ENCODE results near the gene COPG1. TPM values are rescaled to one million over a fixed set of nuclear protein-coding genes. Genes with fewer than 3 reads are reported as not detected.
"Not testable (repeated sequence)": the region's sequence is repeated elsewhere in the genome, so short reads cannot be mapped to it uniquely, and the experiment has no call there.

Gene COPG1, protein sequence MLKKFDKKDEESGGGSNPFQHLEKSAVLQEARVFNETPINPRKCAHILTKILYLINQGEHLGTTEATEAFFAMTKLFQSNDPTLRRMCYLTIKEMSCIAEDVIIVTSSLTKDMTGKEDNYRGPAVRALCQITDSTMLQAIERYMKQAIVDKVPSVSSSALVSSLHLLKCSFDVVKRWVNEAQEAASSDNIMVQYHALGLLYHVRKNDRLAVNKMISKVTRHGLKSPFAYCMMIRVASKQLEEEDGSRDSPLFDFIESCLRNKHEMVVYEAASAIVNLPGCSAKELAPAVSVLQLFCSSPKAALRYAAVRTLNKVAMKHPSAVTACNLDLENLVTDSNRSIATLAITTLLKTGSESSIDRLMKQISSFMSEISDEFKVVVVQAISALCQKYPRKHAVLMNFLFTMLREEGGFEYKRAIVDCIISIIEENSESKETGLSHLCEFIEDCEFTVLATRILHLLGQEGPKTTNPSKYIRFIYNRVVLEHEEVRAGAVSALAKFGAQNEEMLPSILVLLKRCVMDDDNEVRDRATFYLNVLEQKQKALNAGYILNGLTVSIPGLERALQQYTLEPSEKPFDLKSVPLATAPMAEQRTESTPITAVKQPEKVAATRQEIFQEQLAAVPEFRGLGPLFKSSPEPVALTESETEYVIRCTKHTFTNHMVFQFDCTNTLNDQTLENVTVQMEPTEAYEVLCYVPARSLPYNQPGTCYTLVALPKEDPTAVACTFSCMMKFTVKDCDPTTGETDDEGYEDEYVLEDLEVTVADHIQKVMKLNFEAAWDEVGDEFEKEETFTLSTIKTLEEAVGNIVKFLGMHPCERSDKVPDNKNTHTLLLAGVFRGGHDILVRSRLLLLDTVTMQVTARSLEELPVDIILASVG
- 10 to 100 TPM; 48.6 to 95.6 (median 60.9) TPM for polyA plus RNA-seq (ENCODE audit: low read depth in 6 of 6)

DNA sequence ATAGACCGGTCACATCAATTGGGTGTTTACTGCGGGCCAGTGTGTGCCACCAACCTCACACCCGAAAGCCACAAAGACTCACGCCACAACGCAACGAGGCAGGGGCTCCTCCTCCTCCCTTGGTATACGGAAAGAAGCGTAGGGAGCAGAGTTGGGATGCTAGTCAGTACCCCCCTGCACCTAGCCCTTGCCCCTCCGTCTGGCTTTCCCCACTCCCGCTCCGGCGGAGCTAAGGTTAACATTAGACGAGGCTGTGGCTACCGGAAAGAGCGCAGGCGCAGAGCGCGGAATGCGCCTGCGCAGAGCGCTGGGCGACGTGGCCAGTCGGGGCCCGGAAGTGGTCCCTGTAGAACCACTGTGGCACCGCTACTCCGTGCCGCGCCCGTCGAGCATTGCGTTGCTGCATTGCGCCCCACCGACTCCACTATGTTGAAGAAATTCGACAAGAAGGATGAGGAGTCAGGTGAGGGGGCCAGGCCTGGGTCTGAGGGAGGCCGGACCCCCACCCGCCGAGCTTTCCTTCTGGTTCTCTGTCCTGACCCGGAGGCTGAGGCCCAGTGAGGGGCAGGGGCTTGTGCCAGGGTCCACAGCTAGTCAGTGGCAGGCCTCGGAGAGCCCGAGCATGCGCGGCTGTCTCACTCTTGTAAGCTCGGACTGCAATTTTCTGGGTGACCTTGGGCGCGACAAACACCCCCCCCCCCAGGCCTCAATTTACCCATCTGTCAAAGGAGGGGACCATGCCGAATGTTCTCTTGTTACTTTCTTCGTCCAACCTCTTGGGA is at the start of gene COPG1:
TSS of gene COPG1 (plus strand) at position 323 of the 782 bp plus-strand sequence. CDS start at position 427, 104 bp downstream.
- DNase-seq (peak; percentile 84), ATAC-seq (ENCODE audit: low read depth in 2 of 2) (peak; percentile 77 to 80)
- H3K27me3 Mint-ChIP-seq = no peaks in the 10 kb centered on the region
- peak within 1 kb of the TSS; percentile 89 to 97 (median 95) for H3K27ac Mint-ChIP-seq
- peaks cover 22 to 41% (median 35%) of the 10 kb centered on the region in 3 donors for H3K4me1 Mint-ChIP-seq
- H3K4me3 Mint-ChIP-seq = peak within 1 kb of the TSS; percentile 94 to 99 (median 97)
- no peaks in the 10 kb centered on the region for H3K9me3 Mint-ChIP-seq
- H3K36me3 Mint-ChIP-seq = peaks cover 0 to 7% of the 10 kb centered on the region in 2 donors

DNA sequence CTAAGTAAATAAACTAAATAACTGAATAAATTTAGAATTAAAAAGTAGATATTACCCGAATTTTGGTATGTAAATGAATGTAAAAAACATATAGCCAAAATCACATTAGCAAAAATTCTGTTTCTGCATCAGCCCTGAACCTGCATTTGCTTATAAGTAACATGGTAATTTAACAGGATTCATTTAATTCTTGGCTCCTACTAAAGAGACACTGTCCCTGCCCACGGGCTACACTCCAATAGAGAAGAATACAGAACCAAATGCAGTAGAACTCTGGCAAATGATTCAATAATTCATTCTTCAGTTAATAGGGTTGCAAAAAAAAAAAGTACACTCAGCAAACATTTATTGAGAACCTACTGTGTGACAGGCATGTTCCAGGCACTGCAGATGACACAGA is 44.9 kb upstream of the COPG1 start:
- ATAC-seq (ENCODE audit: low read depth in 2 of 2) (no peak), DNase-seq (no peak)
- no peaks in the 10 kb centered on the region for H3K36me3 Mint-ChIP-seq
- H3K4me1 Mint-ChIP-seq = peaks cover 0 to 4% (median 0%) of the 10 kb centered on the region in 3 donors
- no peak overlapping the region for H3K4me3 Mint-ChIP-seq
- no peaks in the 10 kb centered on the region for H3K9me3 Mint-ChIP-seq
- peaks cover 0 to 4% (median 0%) of the 10 kb centered on the region in 3 donors for H3K27me3 Mint-ChIP-seq
- H3K27ac Mint-ChIP-seq = no peak overlapping the region

DNA sequence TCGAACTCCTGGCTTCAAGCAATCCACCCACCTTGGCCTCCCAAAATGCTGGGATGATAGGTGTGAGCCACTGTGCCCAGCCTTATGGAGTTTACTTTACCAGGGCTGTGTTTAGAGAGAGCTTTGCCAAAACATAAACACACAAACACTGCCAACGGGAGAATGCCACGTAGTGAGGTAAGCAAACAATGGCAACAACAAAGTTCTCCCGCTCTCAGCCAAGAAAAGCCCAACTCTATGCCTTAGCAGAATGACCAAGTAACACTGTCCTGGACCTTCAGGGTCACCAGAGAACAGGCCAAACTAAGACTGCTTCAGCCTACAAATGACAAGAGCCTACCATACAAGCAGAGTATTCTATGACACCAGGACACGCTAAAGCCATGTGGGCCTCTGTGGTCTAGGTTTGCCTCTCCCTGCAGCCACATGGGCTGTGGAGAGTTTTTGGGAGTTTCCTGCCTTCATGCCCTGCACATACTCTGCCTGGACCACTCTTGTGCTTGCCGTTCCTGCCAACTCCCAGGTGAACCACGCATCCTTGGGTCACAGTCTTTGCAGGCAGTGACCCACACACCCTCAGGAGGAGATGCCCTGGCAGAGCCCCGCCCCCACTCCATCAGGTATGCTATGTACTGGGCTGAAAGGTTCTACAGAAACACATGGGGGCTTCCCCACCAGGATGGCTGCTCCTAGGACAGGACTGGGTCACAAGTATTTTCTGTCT is 44.1 kb upstream of the COPG1 start:
- H3K36me3 Mint-ChIP-seq = no peaks in the 10 kb centered on the region
- no peak for ATAC-seq (ENCODE audit: low read depth in 2 of 2)
- H3K27ac Mint-ChIP-seq = no peak overlapping the region

DNA sequence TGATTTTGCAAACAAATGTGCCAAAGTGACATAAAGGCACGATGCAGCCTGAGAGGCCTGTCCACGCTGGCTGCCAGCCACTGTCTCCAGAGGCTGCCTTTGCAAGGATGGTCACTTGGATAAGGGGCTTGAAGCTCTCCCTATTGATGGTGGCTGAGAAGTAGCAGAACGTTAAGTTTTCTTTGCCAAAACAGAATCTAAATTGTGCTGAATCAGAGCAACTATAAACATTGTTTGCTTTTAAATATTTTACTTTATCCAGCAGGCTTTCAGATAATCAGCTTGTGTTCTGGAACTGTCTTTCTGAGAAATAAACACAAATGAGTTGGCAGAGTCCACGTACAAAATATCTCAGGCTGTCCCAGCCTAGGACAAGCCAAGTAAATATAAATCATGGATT is 41.9 kb upstream of the COPG1 start:
- Mint-ChIP-seq H3K4me3 (peak overlapping the region in 1 of 8 donors; percentile 77), H3K4me1 (peaks cover 0 to 4% (median 0%) of the 10 kb centered on the region in 3 donors), H3K9me3 (no peaks in the 10 kb centered on the region), H3K36me3 (no peaks in the 10 kb centered on the region), H3K27ac (peak overlapping the region in 2 of 6 donors; percentile 3 to 81), H3K27me3 (peaks cover 4 to 8% (median 4%) of the 10 kb centered on the region in 3 donors)
- ATAC-seq (ENCODE audit: low read depth in 2 of 2) (no peak), DNase-seq (no peak)

More for the DNA sequence above, 44.1 kb upstream of the COPG1 start:
- Mint-ChIP-seq H3K9me3 (no peaks in the 10 kb centered on the region), H3K4me3 (no peak overlapping the region), H3K27me3 (peaks cover 3 to 5% (median 4%) of the 10 kb centered on the region in 3 donors), H3K4me1 (peaks cover 0 to 4% (median 0%) of the 10 kb centered on the region in 3 donors)
- no peak for DNase-seq

DNA sequence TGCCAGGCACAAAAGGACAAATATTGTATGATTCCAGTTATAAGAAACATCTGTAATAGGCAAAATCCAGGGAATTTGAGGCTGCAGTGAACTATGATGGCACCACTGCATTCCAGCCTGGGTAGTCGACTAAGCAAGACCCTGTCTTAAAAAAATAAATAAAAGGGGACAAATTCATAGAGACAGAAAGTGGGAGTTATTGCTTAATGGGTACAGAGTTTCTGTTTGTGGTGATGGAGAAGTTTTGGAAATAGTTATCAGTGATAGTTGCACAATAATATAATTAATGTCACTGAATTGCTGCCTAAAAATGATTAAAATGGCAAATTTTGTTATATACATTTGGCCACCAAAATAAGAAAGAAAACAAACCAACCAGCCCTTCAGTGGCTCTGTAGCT is 38.1 kb upstream of the COPG1 start:
- H3K4me3 Mint-ChIP-seq = no peak overlapping the region
- DNase-seq (no peak), ATAC-seq (ENCODE audit: low read depth in 2 of 2) (no peak)
- H3K4me1 Mint-ChIP-seq = peaks cover 0 to 4% (median 0%) of the 10 kb centered on the region in 3 donors
- no peaks in the 10 kb centered on the region for H3K36me3 Mint-ChIP-seq
- H3K27ac Mint-ChIP-seq = peak overlapping the region in 1 of 6 donors; percentile 33
- no peaks in the 10 kb centered on the region for H3K9me3 Mint-ChIP-seq
- peaks cover 4 to 8% (median 4%) of the 10 kb centered on the region in 3 donors for H3K27me3 Mint-ChIP-seq

- no peaks in the 10 kb centered on the region for H3K36me3 Mint-ChIP-seq
- no peaks in the 10 kb centered on the region for H3K9me3 Mint-ChIP-seq
- H3K27me3 Mint-ChIP-seq = peaks cover 4 to 8% (median 4%) of the 10 kb centered on the region in 3 donors
- ATAC-seq (ENCODE audit: low read depth in 2 of 2) (no peak), DNase-seq (no peak)
- peaks cover 0 to 4% (median 0%) of the 10 kb centered on the region in 3 donors for H3K4me1 Mint-ChIP-seq
- H3K4me3 Mint-ChIP-seq = no peak overlapping the region
- no peak overlapping the region for H3K27ac Mint-ChIP-seq
Measured at GRCh38 chr3:129211772-129212171, 37.6 kb upstream of the COPG1 start.

GRCh38 chr3:129213238-129213637 is 36.2 kb upstream of the COPG1 start:
- Mint-ChIP-seq H3K9me3 (no peaks in the 10 kb centered on the region), H3K27me3 (peaks cover 4 to 8% (median 4%) of the 10 kb centered on the region in 3 donors), H3K27ac (no peak overlapping the region), H3K4me1 (no peaks in the 10 kb centered on the region), H3K4me3 (no peak overlapping the region), H3K36me3 (no peaks in the 10 kb centered on the region)
- DNase-seq = no peak
- no peak for ATAC-seq (ENCODE audit: low read depth in 2 of 2)

GRCh38 chr3:129218742-129219141 is 30.7 kb upstream of the COPG1 start:
- DNase-seq = no peak
- no peaks in the 10 kb centered on the region for H3K36me3 Mint-ChIP-seq
- no peak overlapping the region for H3K27ac Mint-ChIP-seq
- no peaks in the 10 kb centered on the region for H3K4me1 Mint-ChIP-seq
- H3K4me3 Mint-ChIP-seq = no peak overlapping the region
- ATAC-seq (ENCODE audit: low read depth in 2 of 2) = no peak
- H3K9me3 Mint-ChIP-seq = no peaks in the 10 kb centered on the region
- H3K27me3 Mint-ChIP-seq = peaks cover 0 to 9% (median 4%) of the 10 kb centered on the region in 3 donors

GRCh38 chr3:129224387-129224786 is 25.0 kb upstream of the COPG1 start:
- H3K9me3 Mint-ChIP-seq, H3K27ac Mint-ChIP-seq, H3K4me3 Mint-ChIP-seq: not testable (repeated sequence)

GRCh38 chr3:129224984-129225393 is 24.4 kb upstream of the COPG1 start:
- Mint-ChIP-seq H3K4me3 (peak overlapping the region in 1 of 8 donors; percentile 37), H3K27ac (peak overlapping the region in 2 of 6 donors; percentile 6 to 82), H3K36me3 (no peaks in the 10 kb centered on the region), H3K9me3 (no peaks in the 10 kb centered on the region), H3K4me1 (peaks cover 21 to 28% (median 27%) of the 10 kb centered on the region in 3 donors), H3K27me3 (no peaks in the 10 kb centered on the region)
- ATAC-seq (ENCODE audit: low read depth in 2 of 2) (no peak), DNase-seq (no peak)

More at GRCh38 chr3:129224387-129224786, 25.0 kb upstream of the COPG1 start:
- H3K4me1 Mint-ChIP-seq = peaks cover 20 to 28% (median 21%) of the 10 kb centered on the region in 3 donors
- not testable (repeated sequence) for H3K27me3 Mint-ChIP-seq; DNase-seq; ATAC-seq (ENCODE audit: low read depth in 2 of 2); H3K36me3 Mint-ChIP-seq

GRCh38 chr3:129226374-129226773 is 23.0 kb upstream of the COPG1 start:
- Mint-ChIP-seq H3K27ac (peak overlapping the region in 1 of 6 donors; percentile 39), H3K4me3 (no peak overlapping the region), H3K4me1 (peaks cover 21 to 35% (median 33%) of the 10 kb centered on the region in 3 donors), H3K36me3 (no peaks in the 10 kb centered on the region), H3K27me3 (no peaks in the 10 kb centered on the region), H3K9me3 (no peaks in the 10 kb centered on the region)
- DNase-seq = no peak
- ATAC-seq (ENCODE audit: low read depth in 2 of 2) = no peak

- H3K27me3 Mint-ChIP-seq = no peaks in the 10 kb centered on the region
- no peak for ATAC-seq (ENCODE audit: low read depth in 2 of 2)
- H3K4me3 Mint-ChIP-seq = no peak overlapping the region
- no peaks in the 10 kb centered on the region for H3K36me3 Mint-ChIP-seq
- DNase-seq = no peak
- H3K27ac Mint-ChIP-seq = peak overlapping the region in 4 of 6 donors; percentile 52 to 85 (median 75)
- peaks cover 0 to 2% (median 0%) of the 10 kb centered on the region in 7 donors for H3K9me3 Mint-ChIP-seq
- H3K4me1 Mint-ChIP-seq = peaks cover 33 to 57% (median 47%) of the 10 kb centered on the region in 3 donors
Measured at GRCh38 chr3:129228891-129229585, 20.4 kb upstream of the COPG1 start.

Data from naive B cell (primary cell).